ENCODE data around the gene KCNAB1. TPM values are rescaled to one million over a fixed set of nuclear protein-coding genes. Genes with fewer than 3 reads are reported as not detected.
A peak's percentile ranks its signal among the peaks of the same experiment; 100 is the strongest.

The KCNAB1 gene
- total and polyA plus RNA-seq, 12 donors: 1.4 to 5.0 (median 2.5) TPM

DNA sequence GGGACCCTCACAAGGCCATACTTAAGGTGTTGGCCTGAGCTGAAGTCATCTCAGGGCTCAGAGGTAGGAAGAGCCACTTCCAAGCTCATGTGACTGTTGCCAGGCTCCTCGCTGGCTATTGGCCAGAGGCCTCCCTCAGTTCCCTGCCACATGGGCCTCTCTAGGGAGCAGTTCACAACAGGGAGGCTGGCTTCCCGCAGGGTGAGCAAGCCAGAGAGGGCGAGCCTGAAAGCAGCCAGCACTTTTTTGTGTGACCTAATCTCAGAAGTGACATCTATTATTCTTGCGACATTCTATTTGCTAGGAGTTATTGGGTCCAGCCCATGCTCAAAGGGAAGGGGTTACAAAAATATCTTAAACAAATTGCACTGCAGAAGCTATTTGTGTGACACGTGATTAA lies 233.2 kb downstream of the KCNAB1 start:
- TF ChIP-seq, protein P1, sequence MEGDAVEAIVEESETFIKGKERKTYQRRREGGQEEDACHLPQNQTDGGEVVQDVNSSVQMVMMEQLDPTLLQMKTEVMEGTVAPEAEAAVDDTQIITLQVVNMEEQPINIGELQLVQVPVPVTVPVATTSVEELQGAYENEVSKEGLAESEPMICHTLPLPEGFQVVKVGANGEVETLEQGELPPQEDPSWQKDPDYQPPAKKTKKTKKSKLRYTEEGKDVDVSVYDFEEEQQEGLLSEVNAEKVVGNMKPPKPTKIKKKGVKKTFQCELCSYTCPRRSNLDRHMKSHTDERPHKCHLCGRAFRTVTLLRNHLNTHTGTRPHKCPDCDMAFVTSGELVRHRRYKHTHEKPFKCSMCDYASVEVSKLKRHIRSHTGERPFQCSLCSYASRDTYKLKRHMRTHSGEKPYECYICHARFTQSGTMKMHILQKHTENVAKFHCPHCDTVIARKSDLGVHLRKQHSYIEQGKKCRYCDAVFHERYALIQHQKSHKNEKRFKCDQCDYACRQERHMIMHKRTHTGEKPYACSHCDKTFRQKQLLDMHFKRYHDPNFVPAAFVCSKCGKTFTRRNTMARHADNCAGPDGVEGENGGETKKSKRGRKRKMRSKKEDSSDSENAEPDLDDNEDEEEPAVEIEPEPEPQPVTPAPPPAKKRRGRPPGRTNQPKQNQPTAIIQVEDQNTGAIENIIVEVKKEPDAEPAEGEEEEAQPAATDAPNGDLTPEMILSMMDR (IDR thresholded peaks at IDR 0.05): no peak
- intact Hi-C loops (cut with DNase I): no loop called here
- H3K36me3 ChIP-seq: no peaks in the 10 kb centered on the region
- peaks cover 0 to 16% (median 0%) of the 10 kb centered on the region in 9 donors for H3K4me1 ChIP-seq
- H3K27ac ChIP-seq: no peak overlapping the region
- no peaks in the 10 kb centered on the region for H3K27me3 ChIP-seq
- ATAC-seq (no peak), DNase-seq (no peak)
- WGBS, 2 donors: 89 to 90% methylated on average over 5 of the region's 5 CpGs
- H3K4me3 ChIP-seq: no peak overlapping the region
- no peaks in the 10 kb centered on the region for H3K9me3 ChIP-seq

DNA sequence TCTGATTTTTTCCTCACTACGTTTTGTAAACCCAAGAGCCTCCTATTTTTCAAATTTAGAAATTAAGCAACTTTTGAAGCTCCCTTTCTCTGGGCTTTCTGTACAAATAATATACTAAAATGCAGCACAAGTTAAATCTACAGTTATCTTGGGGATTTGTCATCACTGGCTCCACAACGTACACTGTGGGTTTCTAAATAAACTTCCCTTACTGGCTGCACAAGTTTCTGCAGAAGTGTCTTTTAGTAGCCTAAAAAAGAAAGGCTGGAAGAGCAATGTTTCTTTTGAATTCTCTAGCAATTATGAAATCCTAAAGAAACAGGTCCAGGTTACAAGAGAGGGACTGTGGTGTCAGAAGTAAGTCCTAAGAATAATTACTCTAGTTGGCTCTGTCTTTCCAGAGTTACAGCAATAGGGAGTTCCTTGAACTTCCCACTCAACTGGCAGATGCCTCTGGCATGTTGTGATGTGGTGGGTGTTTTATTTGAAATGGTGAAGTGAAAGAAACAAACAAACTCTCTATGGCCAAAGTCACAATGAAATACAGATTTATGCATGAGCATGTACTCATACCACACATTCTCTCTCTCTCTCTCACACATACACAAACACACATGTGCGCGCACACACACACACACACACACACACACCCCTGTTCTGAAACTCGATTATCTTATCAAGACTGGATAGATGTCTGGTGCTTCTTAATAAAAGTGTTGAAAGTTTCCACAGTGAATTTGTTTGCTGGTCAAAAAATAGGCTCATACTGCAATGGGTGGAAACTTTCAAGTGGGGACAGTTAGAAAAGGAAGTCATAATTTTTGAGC lies 236.4 kb downstream of the KCNAB1 start:
- H3K4me3 ChIP-seq: no peak overlapping the region
- peak in 7 of 8 donors; percentile 55 to 80 (median 73) for ATAC-seq
- no peak for DNase-seq
- WGBS, 2 donors: 45 to 50% methylated on average over 5 of the region's 5 CpGs
- H3K9me3 ChIP-seq: no peaks in the 10 kb centered on the region
- no peaks in the 10 kb centered on the region for H3K36me3 ChIP-seq
- intact Hi-C loops (cut with DNase I): no loop called here
- TF ChIP-seq, protein P1 (IDR thresholded peaks at IDR 0.05): no peak
- H3K27ac ChIP-seq: no peak overlapping the region
- peaks cover 0 to 12% (median 0%) of the 10 kb centered on the region in 9 donors for H3K4me1 ChIP-seq
- H3K27me3 ChIP-seq: no peaks in the 10 kb centered on the region

DNA sequence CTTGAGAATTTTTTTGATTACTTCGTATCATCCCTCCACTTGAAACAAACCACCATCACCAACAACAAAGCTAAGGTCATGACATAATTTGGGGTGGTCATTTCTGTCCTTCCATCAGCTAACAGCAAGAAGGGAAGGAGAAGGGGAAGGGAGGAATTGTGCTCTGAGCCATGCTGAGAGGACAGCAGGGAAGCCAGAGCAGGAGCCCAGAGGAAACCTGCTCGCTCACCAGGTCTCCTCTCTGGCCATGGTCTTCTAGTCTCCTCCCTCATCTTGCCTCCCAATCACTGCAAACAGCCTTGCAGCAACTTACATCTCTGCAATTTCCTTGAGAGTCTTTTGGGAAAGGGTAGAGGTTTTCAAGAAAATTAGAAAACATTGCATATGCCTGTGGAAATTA lies 237.9 kb downstream of the KCNAB1 start:
- TF ChIP-seq, protein P1 (IDR thresholded peaks at IDR 0.05): no peak
- no peak for ATAC-seq
- WGBS, 2 donors: 84 to 88% methylated on average over 2 of the region's 2 CpGs

DNA sequence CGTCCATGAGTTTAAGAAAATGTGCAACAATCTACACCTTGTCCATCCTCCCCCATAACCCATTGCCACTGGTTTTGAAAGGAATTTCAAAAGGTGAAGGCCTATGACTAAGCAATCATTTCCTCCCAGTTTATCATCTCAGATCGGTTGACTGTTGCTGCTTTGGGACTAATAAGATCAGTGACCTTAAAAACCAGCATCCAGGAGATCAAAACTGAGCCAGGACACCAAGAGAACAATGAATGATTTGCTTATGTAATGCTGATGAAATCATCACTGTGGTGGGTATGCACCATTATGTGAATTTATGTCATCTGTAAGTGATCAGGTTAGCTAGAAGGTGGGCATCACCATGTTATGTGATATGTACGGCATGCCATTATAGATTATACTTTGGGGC lies 239.0 kb downstream of the KCNAB1 start:
- H3K36me3 ChIP-seq: no peaks in the 10 kb centered on the region
- DNase-seq (no peak), ATAC-seq (no peak)
- no peak overlapping the region for H3K4me3 ChIP-seq
- no peaks in the 10 kb centered on the region for H3K9me3 ChIP-seq
- peaks cover 0 to 12% (median 0%) of the 10 kb centered on the region in 9 donors for H3K4me1 ChIP-seq
- H3K27ac ChIP-seq: no peak overlapping the region
- intact Hi-C loops (cut with DNase I): no loop called here
- TF ChIP-seq, protein P1 (IDR thresholded peaks at IDR 0.05): no peak
- no peaks in the 10 kb centered on the region for H3K27me3 ChIP-seq
- WGBS, 2 donors: 56 to 59% methylated on average over 3 of the region's 3 CpGs

More for the DNA sequence above, 237.9 kb downstream of the KCNAB1 start:
- no peak for DNase-seq
- peaks cover 0 to 12% (median 0%) of the 10 kb centered on the region in 9 donors for H3K4me1 ChIP-seq
- no peaks in the 10 kb centered on the region for H3K36me3 ChIP-seq
- H3K27ac ChIP-seq: no peak overlapping the region
- H3K27me3 ChIP-seq: no peaks in the 10 kb centered on the region
- no peak overlapping the region for H3K4me3 ChIP-seq
- no peaks in the 10 kb centered on the region for H3K9me3 ChIP-seq
- intact Hi-C loops (cut with DNase I): no loop called here
